ENCODE measurements around the gene ZC3HAV1. TPM values are rescaled to one million over a fixed set of nuclear protein-coding genes. Genes with fewer than 3 reads are reported as not detected.
A peak's percentile ranks its signal among the peaks of the same experiment; 100 is the strongest.

Gene ZC3HAV1
- total and polyA plus RNA-seq, 9 of the 15 experiments (the other 6 are each of a cell fraction or from before 2014, with no cell fraction given), result 11.9 to 40.5 (median 23.9) TPM

DNA sequence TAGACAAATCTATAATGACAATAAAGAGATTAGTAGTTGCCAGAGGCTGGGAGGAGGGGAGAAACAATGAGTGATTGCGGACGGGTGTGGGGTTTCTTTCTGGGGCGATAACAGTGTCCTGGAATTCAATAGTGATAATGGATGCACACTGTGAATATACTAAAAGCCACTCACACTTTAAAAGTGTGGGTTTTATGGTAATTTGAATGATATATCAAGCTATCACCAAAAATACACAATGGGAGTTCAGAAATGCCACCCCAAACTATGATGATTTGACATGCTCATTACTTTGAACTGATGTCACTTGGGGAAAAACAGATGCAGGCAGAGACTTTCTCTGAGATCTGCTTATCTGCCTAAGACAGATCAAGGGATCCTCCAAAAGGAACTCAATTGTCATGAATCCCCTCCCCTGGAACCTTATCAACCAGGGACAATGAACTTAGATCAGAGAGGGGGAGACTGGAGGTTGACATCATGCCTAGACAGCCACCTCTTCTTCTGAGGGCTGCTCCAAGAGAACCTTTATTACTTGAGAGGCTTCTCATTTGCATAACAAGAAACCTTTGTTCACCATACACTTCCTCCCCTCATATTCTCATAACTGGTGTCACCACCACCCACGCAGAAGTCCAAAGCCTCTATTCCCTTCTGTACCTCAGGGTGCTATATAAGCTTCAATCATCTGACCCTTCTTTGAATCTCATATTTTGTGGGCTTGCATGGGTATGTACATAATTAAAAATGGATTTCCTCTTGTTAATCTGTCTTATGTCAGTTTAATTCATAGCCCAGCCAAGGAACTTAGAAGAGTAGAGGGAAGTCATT lies 14.8 kb upstream of the ZC3HAV1 start (continued):
- TF ChIP-seq, protein P1, sequence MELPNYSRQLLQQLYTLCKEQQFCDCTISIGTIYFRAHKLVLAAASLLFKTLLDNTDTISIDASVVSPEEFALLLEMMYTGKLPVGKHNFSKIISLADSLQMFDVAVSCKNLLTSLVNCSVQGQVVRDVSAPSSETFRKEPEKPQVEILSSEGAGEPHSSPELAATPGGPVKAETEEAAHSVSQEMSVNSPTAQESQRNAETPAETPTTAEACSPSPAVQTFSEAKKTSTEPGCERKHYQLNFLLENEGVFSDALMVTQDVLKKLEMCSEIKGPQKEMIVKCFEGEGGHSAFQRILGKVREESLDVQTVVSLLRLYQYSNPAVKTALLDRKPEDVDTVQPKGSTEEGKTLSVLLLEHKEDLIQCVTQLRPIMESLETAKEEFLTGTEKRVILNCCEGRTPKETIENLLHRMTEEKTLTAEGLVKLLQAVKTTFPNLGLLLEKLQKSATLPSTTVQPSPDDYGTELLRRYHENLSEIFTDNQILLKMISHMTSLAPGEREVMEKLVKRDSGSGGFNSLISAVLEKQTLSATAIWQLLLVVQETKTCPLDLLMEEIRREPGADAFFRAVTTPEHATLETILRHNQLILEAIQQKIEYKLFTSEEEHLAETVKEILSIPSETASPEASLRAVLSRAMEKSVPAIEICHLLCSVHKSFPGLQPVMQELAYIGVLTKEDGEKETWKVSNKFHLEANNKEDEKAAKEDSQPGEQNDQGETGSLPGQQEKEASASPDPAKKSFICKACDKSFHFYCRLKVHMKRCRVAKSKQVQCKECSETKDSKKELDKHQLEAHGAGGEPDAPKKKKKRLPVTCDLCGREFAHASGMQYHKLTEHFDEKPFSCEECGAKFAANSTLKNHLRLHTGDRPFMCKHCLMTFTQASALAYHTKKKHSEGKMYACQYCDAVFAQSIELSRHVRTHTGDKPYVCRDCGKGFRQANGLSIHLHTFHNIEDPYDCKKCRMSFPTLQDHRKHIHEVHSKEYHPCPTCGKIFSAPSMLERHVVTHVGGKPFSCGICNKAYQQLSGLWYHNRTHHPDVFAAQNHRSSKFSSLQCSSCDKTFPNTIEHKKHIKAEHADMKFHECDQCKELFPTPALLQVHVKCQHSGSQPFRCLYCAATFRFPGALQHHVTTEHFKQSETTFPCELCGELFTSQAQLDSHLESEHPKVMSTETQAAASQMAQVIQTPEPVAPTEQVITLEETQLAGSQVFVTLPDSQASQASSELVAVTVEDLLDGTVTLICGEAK (IDR thresholded peaks at IDR 0.05), result peak; percentile 49; the same call in 1 of the 2 replicates
- TF ChIP-seq, protein P1 (CRISPR knock-in tag; IDR thresholded peaks at IDR 0.05), result no peak
- TF ChIP-seq, protein P2, sequence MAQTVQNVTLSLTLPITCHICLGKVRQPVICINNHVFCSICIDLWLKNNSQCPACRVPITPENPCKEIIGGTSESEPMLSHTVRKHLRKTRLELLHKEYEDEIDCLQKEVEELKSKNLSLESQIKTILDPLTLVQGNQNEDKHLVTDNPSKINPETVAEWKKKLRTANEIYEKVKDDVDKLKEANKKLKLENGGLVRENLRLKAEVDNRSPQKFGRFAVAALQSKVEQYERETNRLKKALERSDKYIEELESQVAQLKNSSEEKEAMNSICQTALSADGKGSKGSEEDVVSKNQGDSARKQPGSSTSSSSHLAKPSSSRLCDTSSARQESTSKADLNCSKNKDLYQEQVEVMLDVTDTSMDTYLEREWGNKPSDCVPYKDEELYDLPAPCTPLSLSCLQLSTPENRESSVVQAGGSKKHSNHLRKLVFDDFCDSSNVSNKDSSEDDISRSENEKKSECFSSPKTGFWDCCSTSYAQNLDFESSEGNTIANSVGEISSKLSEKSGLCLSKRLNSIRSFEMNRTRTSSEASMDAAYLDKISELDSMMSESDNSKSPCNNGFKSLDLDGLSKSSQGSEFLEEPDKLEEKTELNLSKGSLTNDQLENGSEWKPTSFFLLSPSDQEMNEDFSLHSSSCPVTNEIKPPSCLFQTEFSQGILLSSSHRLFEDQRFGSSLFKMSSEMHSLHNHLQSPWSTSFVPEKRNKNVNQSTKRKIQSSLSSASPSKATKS (CRISPR knock-in tag; IDR thresholded peaks at IDR 0.05), result no peak
- TF ChIP-seq, protein P3, sequence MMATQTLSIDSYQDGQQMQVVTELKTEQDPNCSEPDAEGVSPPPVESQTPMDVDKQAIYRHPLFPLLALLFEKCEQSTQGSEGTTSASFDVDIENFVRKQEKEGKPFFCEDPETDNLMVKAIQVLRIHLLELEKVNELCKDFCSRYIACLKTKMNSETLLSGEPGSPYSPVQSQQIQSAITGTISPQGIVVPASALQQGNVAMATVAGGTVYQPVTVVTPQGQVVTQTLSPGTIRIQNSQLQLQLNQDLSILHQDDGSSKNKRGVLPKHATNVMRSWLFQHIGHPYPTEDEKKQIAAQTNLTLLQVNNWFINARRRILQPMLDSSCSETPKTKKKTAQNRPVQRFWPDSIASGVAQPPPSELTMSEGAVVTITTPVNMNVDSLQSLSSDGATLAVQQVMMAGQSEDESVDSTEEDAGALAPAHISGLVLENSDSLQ (IDR thresholded peaks at IDR 0.05), result peak; percentile 91
- TF ChIP-seq KAT7 (CRISPR knock-in tag; IDR thresholded peaks at IDR 0.05; ENCODE audit: borderline replicate concordance) (no peak), HMG20A (CRISPR knock-in tag; conservative IDR thresholded peaks at IDR 0.05) (peak; percentile 53; the same call in 1 of the 2 replicates), YY1 (IDR thresholded peaks at IDR 0.05; ENCODE audit: borderline replicate concordance in 1 of 3, control insufficient read depth in 1 of 3, extremely low read depth in 1 of 3, insufficient read depth in 3 of 3, insufficient read length in 1 of 3, insufficient replicate concordance in 2 of 3, low read depth in 1 of 3, low read length in 2 of 3) (no peak), PHTF2 (CRISPR knock-in tag; IDR thresholded peaks at IDR 0.05) (no peak), SRSF7 (optimal IDR thresholded peaks at IDR 0.05; ENCODE audit: low read depth, low read length) (no peak), ARID1B (IDR thresholded peaks at IDR 0.05) (peak; percentile 99)
- TF ChIP-seq, protein P4, sequence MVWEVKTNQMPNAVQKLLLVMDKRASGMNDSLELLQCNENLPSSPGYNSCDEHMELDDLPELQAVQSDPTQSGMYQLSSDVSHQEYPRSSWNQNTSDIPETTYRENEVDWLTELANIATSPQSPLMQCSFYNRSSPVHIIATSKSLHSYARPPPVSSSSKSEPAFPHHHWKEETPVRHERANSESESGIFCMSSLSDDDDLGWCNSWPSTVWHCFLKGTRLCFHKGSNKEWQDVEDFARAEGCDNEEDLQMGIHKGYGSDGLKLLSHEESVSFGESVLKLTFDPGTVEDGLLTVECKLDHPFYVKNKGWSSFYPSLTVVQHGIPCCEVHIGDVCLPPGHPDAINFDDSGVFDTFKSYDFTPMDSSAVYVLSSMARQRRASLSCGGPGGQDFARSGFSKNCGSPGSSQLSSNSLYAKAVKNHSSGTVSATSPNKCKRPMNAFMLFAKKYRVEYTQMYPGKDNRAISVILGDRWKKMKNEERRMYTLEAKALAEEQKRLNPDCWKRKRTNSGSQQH (CRISPR knock-in tag; IDR thresholded peaks at IDR 0.05), result no peak

All from K562 (cell line).